Adrenal gland (tissue), 5 donors: ENCODE measurements around the gene COX14.

Experiments used
- CTCF ChIP-seq, 6 experiments: fragments of 450-650 bp in 4 of 6; fragments of 200-600 bp in 2 of 6; sonication (generic) in 1 of 6; IDR thresholded peaks; 1 replicate in 5 of 6; 2 replicates in 1 of 6; pipeline versions ENCODE4 v1.5.1 to v1.8.0; 2016 to 2021; ENCODE audit warnings: antibody characterized with exemption in 6 of 6, mild to moderate bottlenecking in 2 of 6, moderate library complexity in 1 of 6
- POLR2A ChIP-seq, 2 donors: fragments of 450-650 bp; IDR thresholded peaks; one replicate each; pipeline ENCODE4 v1.6.1; 2017; ENCODE audit warnings: antibody characterized with exemption in 2 of 2, mild to moderate bottlenecking in 2 of 2, moderate library complexity in 1 of 2
- donor health status: DM: no; HTN: no; CAD: no.

- TF ChIP-seq CTCF (IDR thresholded peaks at IDR 0.05) (no peak), POLR2A (IDR thresholded peaks at IDR 0.05) (no peak)
Observed at GRCh38 chr12:50103351-50103750, 8.7 kb upstream of the COX14 start.
